ENCODE measurements around the gene DLG2. TPM values are rescaled to one million over a fixed set of nuclear protein-coding genes. Genes with fewer than 3 reads are reported as not detected.

The DLG2 gene
- total RNA-seq, 1 donor from 2014 or later, result 2.4 TPM

GRCh38 chr11:83713708-83714107 is 1913.4 kb downstream of the DLG2 start:
- TF ChIP-seq, protein P1, sequence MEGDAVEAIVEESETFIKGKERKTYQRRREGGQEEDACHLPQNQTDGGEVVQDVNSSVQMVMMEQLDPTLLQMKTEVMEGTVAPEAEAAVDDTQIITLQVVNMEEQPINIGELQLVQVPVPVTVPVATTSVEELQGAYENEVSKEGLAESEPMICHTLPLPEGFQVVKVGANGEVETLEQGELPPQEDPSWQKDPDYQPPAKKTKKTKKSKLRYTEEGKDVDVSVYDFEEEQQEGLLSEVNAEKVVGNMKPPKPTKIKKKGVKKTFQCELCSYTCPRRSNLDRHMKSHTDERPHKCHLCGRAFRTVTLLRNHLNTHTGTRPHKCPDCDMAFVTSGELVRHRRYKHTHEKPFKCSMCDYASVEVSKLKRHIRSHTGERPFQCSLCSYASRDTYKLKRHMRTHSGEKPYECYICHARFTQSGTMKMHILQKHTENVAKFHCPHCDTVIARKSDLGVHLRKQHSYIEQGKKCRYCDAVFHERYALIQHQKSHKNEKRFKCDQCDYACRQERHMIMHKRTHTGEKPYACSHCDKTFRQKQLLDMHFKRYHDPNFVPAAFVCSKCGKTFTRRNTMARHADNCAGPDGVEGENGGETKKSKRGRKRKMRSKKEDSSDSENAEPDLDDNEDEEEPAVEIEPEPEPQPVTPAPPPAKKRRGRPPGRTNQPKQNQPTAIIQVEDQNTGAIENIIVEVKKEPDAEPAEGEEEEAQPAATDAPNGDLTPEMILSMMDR (IDR thresholded peaks at IDR 0.05; ENCODE audit: unreplicated experiment), result no peak
- H3K9me3 Mint-ChIP-seq (ENCODE audit: low read depth), result no peaks in the 10 kb centered on the region
- H3K36me3 Mint-ChIP-seq (ENCODE audit: insufficient read depth), result no peaks in the 10 kb centered on the region
- no peak for DNase-seq (ENCODE audit: low spot score, unreplicated experiment)
- H3K27ac Mint-ChIP-seq, result no peak overlapping the region
- peaks cover 14% of the 10 kb centered on the region for H3K4me1 Mint-ChIP-seq (ENCODE audit: low read depth)
- H3K4me3 Mint-ChIP-seq (ENCODE audit: low read depth), result no peak overlapping the region
- no peaks in the 10 kb centered on the region for H3K27me3 Mint-ChIP-seq

DNA sequence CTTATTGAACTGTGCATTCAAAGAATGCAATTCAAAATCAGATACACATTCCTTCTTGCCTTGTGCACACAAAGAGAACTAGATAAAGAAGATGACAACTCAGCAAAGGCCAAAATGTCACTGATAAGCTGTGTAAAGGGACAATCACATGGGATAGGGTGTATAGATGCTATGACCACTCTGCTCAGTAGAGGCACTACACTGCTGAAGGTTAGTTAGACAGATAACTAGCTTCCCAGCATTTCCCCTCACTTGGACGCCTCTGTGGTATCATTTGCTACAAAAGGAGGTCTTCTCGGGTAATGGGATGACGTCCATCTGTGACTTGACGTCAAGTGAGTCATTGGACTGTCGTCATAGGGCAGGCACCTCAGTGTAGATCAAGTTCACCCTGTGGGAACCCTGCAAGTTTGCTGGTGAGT is 1916.0 kb downstream of the DLG2 start:
- H3K27ac Mint-ChIP-seq, result no peak overlapping the region
- DNase-seq (ENCODE audit: low spot score, unreplicated experiment), result no peak
- TF ChIP-seq, protein P1 (IDR thresholded peaks at IDR 0.05; ENCODE audit: unreplicated experiment), result peak; percentile 24
- H3K36me3 Mint-ChIP-seq (ENCODE audit: insufficient read depth), result no peaks in the 10 kb centered on the region
- no peak overlapping the region for H3K4me3 Mint-ChIP-seq (ENCODE audit: low read depth)
- H3K4me1 Mint-ChIP-seq (ENCODE audit: low read depth), result peaks cover 20% of the 10 kb centered on the region
- no peaks in the 10 kb centered on the region for H3K9me3 Mint-ChIP-seq (ENCODE audit: low read depth)
- H3K27me3 Mint-ChIP-seq, result no peaks in the 10 kb centered on the region

DNA sequence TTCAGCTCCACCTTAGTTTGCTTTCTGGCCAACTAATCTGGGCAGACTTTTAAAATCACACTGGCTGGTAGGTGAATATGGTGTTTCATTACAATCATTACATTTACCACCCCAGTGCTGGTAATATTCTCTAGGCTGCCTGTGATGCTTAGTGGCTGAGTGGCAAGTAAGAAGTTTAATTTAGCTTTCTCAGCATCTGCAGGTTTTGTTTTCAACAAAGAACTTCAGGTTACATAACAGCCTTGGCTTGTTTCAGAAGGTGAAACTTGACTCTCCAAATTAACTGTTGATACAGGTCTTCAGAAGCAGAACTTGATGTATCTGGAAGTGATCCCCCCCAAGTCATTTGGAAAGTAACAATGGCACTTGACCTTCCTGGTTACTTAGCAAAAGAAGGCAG is 1917.7 kb downstream of the DLG2 start:
- Mint-ChIP-seq H3K27ac (no peak overlapping the region), H3K4me1 (ENCODE audit: low read depth) (peaks cover 18% of the 10 kb centered on the region), H3K9me3 (ENCODE audit: low read depth) (no peaks in the 10 kb centered on the region), H3K27me3 (no peaks in the 10 kb centered on the region), H3K36me3 (ENCODE audit: insufficient read depth) (no peaks in the 10 kb centered on the region), H3K4me3 (ENCODE audit: low read depth) (no peak overlapping the region)
- TF ChIP-seq, protein P1 (IDR thresholded peaks at IDR 0.05; ENCODE audit: unreplicated experiment), result no peak
- DNase-seq (ENCODE audit: low spot score, unreplicated experiment), result no peak

GRCh38 chr11:83706566-83706965 is 1920.6 kb downstream of the DLG2 start:
- Mint-ChIP-seq H3K4me3 (ENCODE audit: low read depth) (no peak overlapping the region), H3K27ac (no peak overlapping the region), H3K9me3 (ENCODE audit: low read depth) (no peaks in the 10 kb centered on the region), H3K27me3 (no peaks in the 10 kb centered on the region), H3K4me1 (ENCODE audit: low read depth) (peaks cover 18% of the 10 kb centered on the region), H3K36me3 (ENCODE audit: insufficient read depth) (no peaks in the 10 kb centered on the region)
- TF ChIP-seq, protein P1 (IDR thresholded peaks at IDR 0.05; ENCODE audit: unreplicated experiment), result no peak
- no peak for DNase-seq (ENCODE audit: low spot score, unreplicated experiment)

DNA sequence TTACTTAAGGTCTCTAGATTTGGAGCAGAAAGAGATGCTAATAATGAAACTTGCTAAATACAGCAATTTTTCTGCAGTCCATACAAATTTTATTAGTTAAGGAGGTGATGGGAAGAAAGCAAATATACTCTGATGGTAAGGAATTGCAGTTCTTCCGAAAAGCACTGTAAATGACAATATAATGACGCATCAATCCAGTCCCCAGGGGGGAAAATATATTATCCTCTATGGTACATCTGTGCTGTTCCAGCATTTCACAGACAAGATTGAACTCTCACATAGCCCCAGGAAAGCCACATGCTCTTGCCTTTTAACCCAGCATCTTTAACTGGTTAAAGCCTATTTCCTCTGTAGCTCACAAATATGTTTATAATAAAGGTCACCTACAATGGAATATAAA is 1924.3 kb downstream of the DLG2 start:
- no peak for DNase-seq (ENCODE audit: low spot score, unreplicated experiment)
- Mint-ChIP-seq H3K4me1 (ENCODE audit: low read depth) (peaks cover 6% of the 10 kb centered on the region), H3K27me3 (no peaks in the 10 kb centered on the region), H3K27ac (no peak overlapping the region), H3K9me3 (ENCODE audit: low read depth) (no peaks in the 10 kb centered on the region), H3K4me3 (ENCODE audit: low read depth) (no peak overlapping the region), H3K36me3 (ENCODE audit: insufficient read depth) (no peaks in the 10 kb centered on the region)
- TF ChIP-seq, protein P1 (IDR thresholded peaks at IDR 0.05; ENCODE audit: unreplicated experiment), result no peak
